Right renal cortex interstitium (tissue), 3 donors: ENCODE data around the gene SENP1. TPM values are rescaled to one million over a fixed set of nuclear protein-coding genes. Genes with fewer than 3 reads are reported as not detected.

ENCODE experiments used
- DNase-seq, 3 donors: peaks; one replicate each; pipeline ENCODE4 v3.0.0-alpha.2; 2013; ENCODE audit warnings: low read depth in 3 of 3, low spot score in 2 of 3
- polyA plus RNA-seq, 3 donors: library from polyadenylated mRNA; unstranded; fragments of 120-200 nt; gene quantifications; one replicate each; pipeline ENCODE4 v1.2.1, GENCODE V29; 2013; ENCODE audit not compliant: insufficient read length in 3 of 3

The SENP1 gene
- polyA plus RNA-seq, 3 donors, result 27.2 to 29.1 (median 27.7) TPM

- DNase-seq, result no peak
Observed at GRCh38 chr12:48022180-48022521, 83.7 kb downstream of the SENP1 start.

GRCh38 chr12:48021485-48022179 is 84.2 kb downstream of the SENP1 start:
- DNase-seq, result no peak

- no peak for DNase-seq
Observed at GRCh38 chr12:48019639-48020265, 86.1 kb downstream of the SENP1 start.

GRCh38 chr12:48018618-48018995 is 87.3 kb downstream of the SENP1 start:
- no peak for DNase-seq

GRCh38 chr12:48017921-48018617 is 87.8 kb downstream of the SENP1 start:
- DNase-seq, result no peak

- no peak for DNase-seq
Observed at GRCh38 chr12:48017496-48017895, 88.4 kb downstream of the SENP1 start.

GRCh38 chr12:48016373-48017020 is 89.4 kb downstream of the SENP1 start:
- no peak for DNase-seq

- DNase-seq, result no peak
Observed at GRCh38 chr12:48015954-48016353, 89.9 kb downstream of the SENP1 start.

- no peak for DNase-seq
Observed at GRCh38 chr12:48015129-48015528, 90.8 kb downstream of the SENP1 start.

- DNase-seq, result no peak
Observed at GRCh38 chr12:48013287-48013686, 92.6 kb downstream of the SENP1 start.

- DNase-seq, result no peak
Observed at GRCh38 chr12:48012070-48012469, 93.8 kb downstream of the SENP1 start.

GRCh38 chr12:48010366-48010970 is 95.4 kb downstream of the SENP1 start:
- DNase-seq, result no peak

- DNase-seq, result no peak
Observed at GRCh38 chr12:48009471-48009870, 96.4 kb downstream of the SENP1 start.

- no peak for DNase-seq
Observed at GRCh38 chr12:48008950-48009349, 96.9 kb downstream of the SENP1 start.

- no peak for DNase-seq
Observed at GRCh38 chr12:48008349-48008748, 97.5 kb downstream of the SENP1 start.

GRCh38 chr12:48007206-48007605 is 98.7 kb downstream of the SENP1 start:
- DNase-seq, result no peak

- no peak for DNase-seq
Observed at GRCh38 chr12:48005750-48006021, 100.2 kb downstream of the SENP1 start.

GRCh38 chr12:48005001-48005749 is 100.7 kb downstream of the SENP1 start:
- no peak for DNase-seq

GRCh38 chr12:48004053-48004941 is 101.6 kb downstream of the SENP1 start, which contains the start of gene COL2A1:
TSS of gene COL2A1 (minus strand) at chr12:48004476. CDS start at chr12:48004321, 155 bp downstream.
- peak in 1 of 3 donors; percentile 47 for DNase-seq
